Stimulated activated memory B cell treated with anti-CD40 and anti-IgM and Interleukin-4, amounts not matched to agents 10 μg/mL and 1 μg/mL and 100 μg/mL, for 72 hours (primary cell): ENCODE measurements around the gene KMT5C.

Experiments used
- ATAC-seq: fragments of 150-1000 bp; cut with Tn5 transposase; 2 replicates; pipeline ENCODE4 v1.10.0; 2021
- H3K27ac Mint-ChIP-seq: one replicate; pipeline ENCODE4 v1.8.0; 2022; ENCODE audit warnings: mild to moderate bottlenecking, mixed read lengths
- H3K27me3 Mint-ChIP-seq: one replicate; pipeline ENCODE4 v1.8.0; 2022; ENCODE audit warnings: mixed read lengths
- H3K36me3 Mint-ChIP-seq: one replicate; pipeline ENCODE4 v1.8.0; 2022; ENCODE audit warnings: mixed read lengths
- H3K4me1 Mint-ChIP-seq: one replicate; pipeline ENCODE4 v1.8.0; 2022; ENCODE audit warnings: mixed read lengths
- H3K4me3 Mint-ChIP-seq: one replicate; pipeline ENCODE4 v1.8.0; 2022; ENCODE audit warnings: mild to moderate bottlenecking, moderate library complexity, mixed read lengths
- H3K9me3 Mint-ChIP-seq: one replicate; pipeline ENCODE4 v1.8.0; 2022; ENCODE audit warnings: mixed read lengths

KMT5C gene

GRCh38 chr19:55392820-55393761 is 53.4 kb downstream of the KMT5C start:
- no peak overlapping the region for H3K4me3 Mint-ChIP-seq
- H3K4me1 Mint-ChIP-seq: peaks cover 37% of the 10 kb centered on the region
- no peak for ATAC-seq
- no peaks in the 10 kb centered on the region for H3K9me3 Mint-ChIP-seq
- no peak overlapping the region for H3K27ac Mint-ChIP-seq
- H3K27me3 Mint-ChIP-seq: no peaks in the 10 kb centered on the region
- H3K36me3 Mint-ChIP-seq: peaks cover 30% of the 10 kb centered on the region
